GM21390 (cell line): ENCODE data around the gene VPS4B.
A peak's percentile ranks its signal among the peaks of the same experiment; 100 is the strongest.
"Not testable (repeated sequence)": the region's sequence is repeated elsewhere in the genome, so short reads cannot be mapped to it uniquely, and the experiment has no call there.

Experiments
- ATAC-seq: cut with Tn5 transposase; IDR thresholded peaks from one replicate; pipeline ENCODE4 v1.9.1; 2021; ENCODE audit not compliant: unreplicated experiment

The VPS4B gene

GRCh38 chr18:63422087-63422863 is at the start of gene VPS4B:
Gene VPS4B (minus strand): TSS chr18:63422476. CDS start chr18:63422259, 217 bp downstream.
- peak; percentile 97 for ATAC-seq

- no peak for ATAC-seq
Observed at GRCh38 chr18:63470751-63471150, 48.5 kb upstream of the VPS4B start.

- ATAC-seq, result no peak
Observed at GRCh38 chr18:63468575-63468974, 46.3 kb upstream of the VPS4B start.

- no peak for ATAC-seq
Observed at GRCh38 chr18:63467699-63468098, 45.4 kb upstream of the VPS4B start.

- ATAC-seq, result no peak
Observed at GRCh38 chr18:63465059-63465458, 42.8 kb upstream of the VPS4B start.

GRCh38 chr18:63464434-63464833 is 42.2 kb upstream of the VPS4B start:
- no peak for ATAC-seq

GRCh38 chr18:63460414-63460813 is 38.1 kb upstream of the VPS4B start:
- no peak for ATAC-seq

GRCh38 chr18:63457977-63458376 is 35.7 kb upstream of the VPS4B start:
- ATAC-seq, result no peak

- ATAC-seq, result no peak
Observed at GRCh38 chr18:63454497-63454896, 32.2 kb upstream of the VPS4B start.

- ATAC-seq, result not testable (repeated sequence)
Observed at GRCh38 chr18:63452751-63453150, 30.5 kb upstream of the VPS4B start.

- no peak for ATAC-seq
Observed at GRCh38 chr18:63451799-63452660, 29.8 kb upstream of the VPS4B start.

- no peak for ATAC-seq
Observed at GRCh38 chr18:63449426-63449825, 27.1 kb upstream of the VPS4B start.

GRCh38 chr18:63447066-63447465 is 24.8 kb upstream of the VPS4B start:
- no peak for ATAC-seq

GRCh38 chr18:63446266-63446665 is 24.0 kb upstream of the VPS4B start:
- ATAC-seq, result no peak

GRCh38 chr18:63445037-63445436 is 22.8 kb upstream of the VPS4B start:
- ATAC-seq, result no peak

- ATAC-seq, result no peak
Observed at GRCh38 chr18:63444580-63444979, 22.3 kb upstream of the VPS4B start.

GRCh38 chr18:63443829-63444228 is 21.6 kb upstream of the VPS4B start:
- no peak for ATAC-seq

- ATAC-seq, result no peak
Observed at GRCh38 chr18:63440881-63441280, 18.6 kb upstream of the VPS4B start.

GRCh38 chr18:63440219-63440618 is 17.9 kb upstream of the VPS4B start:
- no peak for ATAC-seq

- peak; percentile 64 for ATAC-seq
Observed at GRCh38 chr18:63439334-63439733, 17.1 kb upstream of the VPS4B start.

- no peak for ATAC-seq
Observed at GRCh38 chr18:63438181-63438580, 15.9 kb upstream of the VPS4B start.

- no peak for ATAC-seq
Observed at GRCh38 chr18:63433334-63433866, 11.1 kb upstream of the VPS4B start.
